NCI-H446 treated with DMSO at 0.1 percent for 48 hours (cell line): Measurements from ENCODE around the gene ECHDC3.
A peak's percentile ranks its signal among the peaks of the same experiment; 100 is the strongest.
"Not testable (repeated sequence)": the region's sequence is repeated elsewhere in the genome, so short reads cannot be mapped to it uniquely, and the experiment has no call there.

Experiments used
- DNase-seq: peaks from one replicate; lab custom pipeline; 2025; lab: John Stamatoyannopoulos, UW

ECHDC3 gene

DNA sequence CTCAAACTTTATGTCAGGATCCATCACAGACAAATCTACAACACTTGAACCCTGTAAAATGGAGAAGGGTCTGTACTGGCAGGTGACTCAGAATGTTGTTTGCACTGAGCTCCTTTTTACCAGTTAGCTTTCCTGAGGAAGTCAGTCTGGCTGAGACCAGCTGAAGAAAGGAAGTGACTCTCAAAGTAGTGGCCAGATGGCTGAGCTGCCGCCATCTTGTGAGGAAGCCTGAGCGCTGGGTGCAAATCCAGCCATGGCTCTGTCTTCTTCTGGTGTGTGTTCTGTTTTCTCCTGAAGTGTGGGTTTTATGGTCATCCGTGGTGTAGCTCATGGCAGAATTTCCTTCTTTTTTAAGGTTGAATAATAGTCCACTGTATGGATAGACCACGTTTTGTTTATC lies 25.5 kb upstream of the ECHDC3 start:
- no peak for DNase-seq

DNA sequence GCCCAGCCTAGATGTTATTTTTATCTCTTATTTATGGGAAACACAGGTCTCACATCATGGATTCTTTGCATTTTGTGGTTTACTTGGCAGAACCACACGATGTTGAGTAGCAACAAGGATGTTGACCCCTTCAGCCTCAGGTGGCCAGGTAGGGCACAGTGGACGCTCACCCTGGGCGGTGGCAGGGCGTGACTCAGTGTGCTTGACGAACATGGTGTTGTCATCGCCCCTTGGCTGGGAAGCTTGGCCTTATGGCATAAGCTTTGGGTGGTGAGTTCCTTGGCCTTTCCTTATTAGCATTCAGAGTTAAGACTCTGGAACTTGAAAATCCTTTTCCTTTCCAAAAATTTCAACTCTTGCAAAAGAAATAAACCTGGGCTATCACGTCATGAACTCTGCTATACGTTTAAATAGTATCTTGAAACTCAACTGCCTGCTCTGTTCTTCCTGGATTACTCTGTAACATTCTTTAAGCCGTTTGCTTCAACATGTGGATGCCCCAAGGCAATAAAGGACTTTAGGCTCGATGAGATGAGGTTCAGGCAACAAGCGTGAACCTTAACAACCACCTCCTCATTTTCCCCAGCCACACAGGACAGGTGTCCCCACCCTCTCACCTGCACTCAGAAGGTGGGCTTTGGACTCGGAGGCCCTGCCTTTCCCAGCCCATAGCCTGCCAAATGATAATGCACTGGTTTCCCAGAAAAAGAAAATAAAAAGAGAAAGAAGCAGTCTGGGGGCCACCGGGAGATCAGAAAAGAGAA lies 22.5 kb upstream of the ECHDC3 start:
- no peak for DNase-seq

DNA sequence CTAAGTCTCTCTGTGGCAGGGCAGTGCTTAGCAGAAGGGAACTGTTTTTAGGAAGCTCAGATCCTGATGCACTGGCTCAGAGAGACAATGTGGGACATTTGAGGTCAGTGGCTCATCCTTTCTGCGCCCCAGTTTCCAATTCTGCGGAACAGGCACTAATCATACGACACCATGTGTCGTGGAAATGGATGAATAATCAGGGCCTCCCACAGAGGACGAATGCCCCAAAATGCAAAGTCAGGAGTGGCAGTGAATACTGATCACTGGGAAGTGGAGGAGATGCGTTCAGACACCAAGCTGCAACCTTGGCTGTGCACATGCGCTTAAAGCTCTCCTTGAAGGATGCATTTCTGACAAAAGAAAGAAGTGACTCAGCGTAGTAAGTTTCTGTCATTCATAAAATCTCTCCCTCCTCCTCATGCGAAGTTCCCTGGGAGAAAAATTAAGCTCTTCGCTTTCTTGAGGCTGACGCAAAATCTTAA lies 21.9 kb upstream of the ECHDC3 start:
- DNase-seq: no peak

DNA sequence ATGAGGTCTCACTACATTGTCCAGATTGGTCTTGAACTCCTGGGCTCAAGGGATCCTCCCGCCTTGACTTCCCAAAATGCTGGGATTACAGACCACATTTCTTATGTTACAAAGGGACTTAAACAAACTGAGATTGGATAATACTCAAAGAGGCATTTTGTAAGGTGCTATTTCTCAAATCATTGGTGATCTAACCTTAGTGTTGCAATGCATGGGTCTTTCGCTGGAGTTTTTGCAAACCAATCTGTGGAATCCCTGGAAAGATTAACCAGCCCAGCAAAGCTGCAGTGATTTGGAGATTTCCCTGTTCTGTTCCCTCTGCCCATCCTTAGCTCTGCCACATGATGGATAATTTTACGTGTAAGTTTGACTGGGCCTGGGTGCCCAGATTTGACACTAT lies 20.4 kb upstream of the ECHDC3 start:
- DNase-seq: no peak

DNA sequence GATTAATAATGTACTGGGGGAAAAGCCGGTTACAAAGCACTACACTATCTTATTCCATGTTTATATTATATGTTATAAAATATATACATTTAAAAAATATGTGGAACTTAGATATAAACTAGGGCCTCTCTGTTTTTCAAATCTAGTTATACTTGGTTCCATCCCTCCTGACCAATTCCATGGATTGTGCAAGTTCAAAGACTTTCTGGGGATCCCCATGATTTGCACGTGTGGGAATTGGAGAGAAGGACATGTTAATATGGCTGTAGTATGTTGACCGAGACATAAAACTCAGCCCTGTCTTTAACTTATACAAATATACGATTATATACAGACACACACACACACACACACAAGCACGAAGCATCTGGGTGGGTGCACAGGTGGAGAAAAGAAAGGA lies 18.8 kb upstream of the ECHDC3 start:
- DNase-seq: no peak

DNA sequence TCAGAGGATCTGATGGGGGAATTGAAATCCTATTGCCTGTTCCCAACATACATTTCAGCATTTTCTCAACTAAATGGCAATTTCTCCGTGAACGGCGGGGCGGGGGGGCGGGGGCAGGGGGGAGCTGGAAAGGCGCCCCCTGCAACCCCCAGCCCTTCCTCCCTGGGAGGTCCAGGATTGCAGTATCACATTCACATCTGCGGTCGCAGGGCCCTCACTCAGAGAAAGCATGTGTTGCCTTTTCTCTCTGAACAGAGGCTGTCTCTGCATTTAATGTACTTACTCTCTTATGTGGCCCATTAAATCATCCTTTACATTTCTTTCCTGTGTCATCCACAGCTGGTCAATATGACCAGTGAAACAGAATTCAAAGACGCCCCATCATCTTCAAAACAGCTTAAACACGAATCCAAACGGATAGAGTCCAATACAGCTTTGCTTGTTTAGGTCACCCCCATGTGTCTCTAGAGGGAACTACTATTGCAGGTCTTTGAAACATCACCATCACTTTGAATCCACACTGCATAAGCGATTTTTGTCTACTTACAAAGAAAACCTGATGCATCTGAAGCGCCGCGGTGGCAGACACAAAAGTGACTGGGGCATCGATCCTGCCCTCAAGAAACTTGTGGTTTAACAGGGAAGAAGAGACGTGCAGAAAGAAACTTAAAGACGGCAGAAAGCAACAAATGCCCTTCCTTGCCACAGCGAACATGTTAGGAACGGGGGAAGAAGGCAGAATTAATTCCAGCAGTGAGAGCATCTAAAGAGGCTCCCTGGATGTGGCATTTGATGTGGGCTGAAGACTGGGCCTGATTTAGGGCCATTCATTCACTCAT lies 17.0 kb upstream of the ECHDC3 start:
- DNase-seq: peak; percentile 29

DNA sequence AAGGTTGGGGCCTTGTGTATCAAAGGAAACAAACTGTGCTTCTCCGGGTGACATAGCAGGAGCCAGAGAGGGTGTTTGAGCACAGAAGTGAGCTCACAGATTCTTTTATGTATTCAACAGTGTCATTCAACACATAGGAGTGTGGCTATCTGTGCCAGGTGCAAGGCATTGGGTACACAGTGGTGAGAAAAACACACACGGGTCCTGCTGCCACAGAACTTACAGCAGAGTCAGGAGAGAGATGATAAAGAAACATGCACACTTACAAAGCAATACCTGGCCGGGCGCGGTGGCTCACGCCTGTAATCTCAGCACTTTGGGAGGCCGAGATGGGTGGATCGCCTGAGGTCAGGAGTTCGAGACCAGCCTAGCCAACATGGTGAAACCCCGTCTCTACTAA lies 16.3 kb upstream of the ECHDC3 start:
- DNase-seq: no peak

DNA sequence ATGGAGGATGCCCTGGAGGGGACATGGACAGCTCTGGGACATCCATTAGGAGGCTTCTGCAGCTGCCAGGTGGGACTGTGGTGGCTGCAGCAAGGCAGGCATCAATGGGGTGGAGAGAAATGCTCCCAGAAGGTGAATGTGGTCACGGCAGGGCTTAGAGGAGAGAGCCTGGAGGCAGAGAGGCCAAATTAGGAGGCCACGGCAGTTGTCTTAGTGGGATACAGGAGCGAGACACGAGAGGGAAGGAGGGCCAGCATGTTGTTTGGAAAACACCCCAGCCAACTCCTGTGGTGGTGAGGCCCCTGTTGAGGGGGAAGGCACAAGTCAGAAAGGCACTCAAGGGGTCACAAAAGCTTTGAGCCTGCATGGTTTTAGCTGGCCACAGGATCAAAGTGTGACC lies 14.6 kb upstream of the ECHDC3 start:
- no peak for DNase-seq

DNA sequence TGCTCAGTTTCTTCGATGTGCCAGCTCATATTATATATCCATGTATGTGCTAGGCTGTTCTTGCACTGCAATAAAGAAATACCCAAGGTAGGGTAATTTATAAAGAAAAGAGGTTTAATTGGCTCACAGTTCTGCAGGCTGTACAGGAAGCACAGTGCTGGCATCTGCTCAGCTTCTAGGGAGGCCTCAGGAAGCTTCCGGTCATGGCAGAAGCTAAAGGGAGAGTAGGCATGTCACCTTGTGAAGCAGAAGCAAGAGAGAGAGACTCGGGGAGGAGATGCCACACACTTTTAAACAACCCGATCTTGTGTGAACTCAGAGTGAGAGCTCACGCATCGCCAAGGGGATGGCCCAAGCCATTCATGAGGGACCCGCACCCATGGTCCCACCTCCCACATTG lies 13.8 kb upstream of the ECHDC3 start:
- no peak for DNase-seq

DNA sequence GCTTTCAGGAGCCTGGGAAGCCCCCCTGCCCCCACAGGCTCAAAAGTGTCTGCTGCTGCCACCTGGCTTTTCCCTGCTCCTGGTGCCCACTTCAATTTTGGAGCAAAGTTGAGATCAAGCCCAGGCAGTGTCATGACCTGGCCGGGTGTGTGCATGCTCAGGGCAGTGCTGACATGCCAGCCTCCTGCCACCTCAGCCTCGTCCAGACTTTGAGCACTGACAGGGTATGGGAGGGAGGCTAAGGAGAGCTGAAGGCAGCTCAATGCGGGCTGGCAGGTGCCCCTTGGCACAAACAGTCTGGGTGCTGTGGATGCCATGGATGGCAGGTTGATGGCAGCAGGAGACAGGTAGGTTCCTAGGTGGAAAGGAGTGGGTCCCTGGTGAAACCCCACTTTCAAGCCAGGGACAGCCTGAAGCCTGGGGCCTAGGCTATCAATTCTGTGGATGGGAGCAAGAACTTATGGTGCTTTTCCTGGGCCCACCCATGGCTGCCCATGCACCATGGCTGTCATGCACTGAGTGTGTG lies 12.3 kb upstream of the ECHDC3 start:
- no peak for DNase-seq

DNA sequence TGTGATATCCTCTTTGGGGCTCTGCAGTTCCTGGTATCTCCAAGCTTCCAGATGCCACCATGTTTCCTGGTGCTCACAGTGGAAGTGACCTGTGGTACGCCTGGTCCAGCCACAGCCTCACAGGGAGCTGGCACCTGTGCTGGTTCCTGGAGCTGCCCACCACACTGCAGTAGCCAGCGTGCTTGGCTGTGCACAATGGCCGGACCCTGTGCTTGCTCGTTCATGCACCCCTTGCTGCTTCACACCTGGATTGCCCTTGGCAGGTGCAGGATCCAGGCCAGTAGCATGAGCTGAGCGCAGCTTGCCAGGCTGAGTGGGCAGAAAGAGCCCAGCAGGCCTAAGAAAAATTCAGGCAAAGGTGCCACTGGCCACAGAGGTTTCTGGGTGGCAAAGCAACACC lies 11.4 kb upstream of the ECHDC3 start:
- no peak for DNase-seq

DNA sequence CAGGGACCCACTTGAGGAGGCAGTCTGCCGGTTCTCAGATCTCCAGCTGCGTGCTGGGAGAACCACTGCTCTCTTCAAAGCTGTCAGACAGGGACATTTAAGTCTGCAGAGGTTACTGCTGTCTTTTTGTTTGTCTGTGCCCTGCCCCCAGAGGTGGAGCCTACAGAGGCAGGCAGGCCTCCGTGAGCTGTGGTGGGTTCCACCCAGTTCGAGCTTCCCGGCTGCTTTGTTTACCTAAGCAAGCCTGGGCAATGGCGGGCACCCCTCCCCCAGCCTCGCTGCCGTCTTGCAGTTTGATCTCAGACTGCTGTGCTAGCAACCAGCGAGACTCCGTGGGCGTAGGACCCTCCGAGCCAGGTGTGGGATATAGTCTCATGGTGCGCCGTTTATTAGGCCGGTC lies 5.4 kb upstream of the ECHDC3 start:
- DNase-seq: not testable (repeated sequence)

DNA sequence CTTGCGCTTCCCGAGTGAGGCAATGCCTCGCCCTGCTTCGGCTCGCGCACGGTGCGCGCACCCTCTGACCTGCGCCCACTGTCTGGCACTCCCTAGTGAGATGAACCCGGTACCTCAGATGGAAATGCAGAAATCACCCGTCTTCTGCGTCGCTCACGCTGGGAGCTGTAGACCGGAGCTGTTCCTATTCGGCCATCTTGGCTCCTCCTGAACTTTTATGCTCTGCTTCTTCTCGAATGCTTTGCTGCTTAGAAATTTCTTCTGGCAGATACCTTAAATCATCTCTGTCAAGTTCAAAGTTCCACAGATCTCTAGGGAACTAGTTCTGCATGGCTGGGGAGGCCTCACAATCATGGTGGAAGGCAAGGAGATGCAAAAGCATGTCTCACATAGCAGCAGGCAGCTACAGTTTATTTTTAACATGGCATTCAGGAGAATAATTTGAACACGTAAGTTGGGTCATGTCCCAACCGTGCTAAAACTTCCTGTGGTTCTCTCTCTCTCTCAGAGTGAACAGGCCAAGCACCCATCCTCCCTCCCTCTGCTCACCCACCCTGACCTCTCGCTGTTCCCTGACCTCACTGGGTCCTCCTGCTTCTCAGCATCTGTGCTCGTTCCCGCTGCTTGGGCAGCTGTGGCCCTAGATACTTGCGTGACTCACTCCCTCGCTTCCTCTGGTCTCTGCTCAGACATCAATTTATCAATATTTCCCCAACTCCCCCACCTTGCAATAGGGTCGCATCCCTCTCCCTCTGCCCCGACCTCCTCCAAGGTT lies 4.7 kb upstream of the ECHDC3 start:
- DNase-seq: not testable (repeated sequence)

DNA sequence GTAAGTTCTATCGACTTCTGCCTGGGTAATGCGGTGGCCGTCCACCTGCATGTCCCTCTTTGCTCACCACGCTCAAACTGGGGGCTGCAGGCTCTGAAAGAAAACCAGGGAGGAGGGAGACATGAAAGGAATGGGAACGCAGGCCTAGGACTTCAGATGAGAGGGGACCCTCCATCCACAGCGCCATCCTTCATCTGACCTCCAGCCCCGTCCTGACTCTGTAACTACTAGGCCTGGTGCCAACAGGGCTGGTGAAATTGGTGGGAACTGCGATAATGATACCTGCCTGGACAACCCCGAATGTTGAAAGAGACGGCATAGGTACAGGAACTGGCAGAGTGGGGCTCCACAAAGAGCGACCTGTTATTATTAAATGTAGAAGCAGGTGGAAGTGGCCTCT lies 1.3 kb upstream of the ECHDC3 start:
- no peak for DNase-seq

DNA sequence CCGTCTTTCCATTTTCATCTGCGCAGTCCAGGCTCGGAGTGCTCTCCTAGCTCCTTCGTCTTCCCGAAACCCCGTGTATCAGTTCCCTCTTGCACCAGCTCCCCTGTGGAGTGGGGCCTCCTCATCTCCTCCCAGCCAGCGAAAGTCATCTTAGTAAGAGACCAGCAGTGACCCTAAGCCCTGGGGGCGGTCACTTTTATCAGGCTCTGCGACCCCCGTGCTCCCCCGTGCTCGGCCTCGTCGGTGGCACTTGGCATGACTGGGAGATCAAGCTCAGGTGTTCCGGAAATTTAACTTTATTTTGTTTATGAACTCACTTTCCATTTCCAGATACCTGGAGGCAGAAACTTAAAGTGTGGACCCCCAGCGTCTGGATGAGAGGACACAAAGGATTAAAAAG lies 574 bp upstream of the ECHDC3 start:
- DNase-seq: no peak

DNA sequence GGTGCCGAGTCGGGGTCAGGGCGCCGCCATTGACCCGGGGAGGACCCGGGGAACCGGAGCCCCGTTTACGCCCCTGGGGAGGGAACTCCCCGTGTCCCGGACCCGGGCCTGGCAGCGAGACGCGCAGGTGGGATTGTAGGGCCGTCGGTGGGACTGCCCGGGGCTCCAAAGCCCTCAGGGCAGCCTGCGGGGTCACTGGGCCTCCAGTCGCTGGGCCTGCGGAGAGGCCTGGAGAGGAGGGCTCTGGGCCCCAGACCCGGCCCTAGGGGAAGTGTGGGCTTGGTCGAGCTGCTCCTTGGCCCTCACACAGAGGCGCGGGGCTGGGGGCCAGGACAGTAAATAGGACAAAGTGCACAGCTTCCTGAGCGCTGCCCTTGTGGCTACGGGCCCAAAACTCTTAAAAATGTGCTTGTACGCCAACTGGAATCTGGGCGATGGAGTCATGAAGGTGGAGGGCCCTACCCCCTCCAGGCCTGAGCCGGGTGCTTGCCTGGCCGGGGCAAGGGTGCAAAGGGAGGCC lies 657 bp downstream of the ECHDC3 start:
- peak; percentile 4 for DNase-seq

DNA sequence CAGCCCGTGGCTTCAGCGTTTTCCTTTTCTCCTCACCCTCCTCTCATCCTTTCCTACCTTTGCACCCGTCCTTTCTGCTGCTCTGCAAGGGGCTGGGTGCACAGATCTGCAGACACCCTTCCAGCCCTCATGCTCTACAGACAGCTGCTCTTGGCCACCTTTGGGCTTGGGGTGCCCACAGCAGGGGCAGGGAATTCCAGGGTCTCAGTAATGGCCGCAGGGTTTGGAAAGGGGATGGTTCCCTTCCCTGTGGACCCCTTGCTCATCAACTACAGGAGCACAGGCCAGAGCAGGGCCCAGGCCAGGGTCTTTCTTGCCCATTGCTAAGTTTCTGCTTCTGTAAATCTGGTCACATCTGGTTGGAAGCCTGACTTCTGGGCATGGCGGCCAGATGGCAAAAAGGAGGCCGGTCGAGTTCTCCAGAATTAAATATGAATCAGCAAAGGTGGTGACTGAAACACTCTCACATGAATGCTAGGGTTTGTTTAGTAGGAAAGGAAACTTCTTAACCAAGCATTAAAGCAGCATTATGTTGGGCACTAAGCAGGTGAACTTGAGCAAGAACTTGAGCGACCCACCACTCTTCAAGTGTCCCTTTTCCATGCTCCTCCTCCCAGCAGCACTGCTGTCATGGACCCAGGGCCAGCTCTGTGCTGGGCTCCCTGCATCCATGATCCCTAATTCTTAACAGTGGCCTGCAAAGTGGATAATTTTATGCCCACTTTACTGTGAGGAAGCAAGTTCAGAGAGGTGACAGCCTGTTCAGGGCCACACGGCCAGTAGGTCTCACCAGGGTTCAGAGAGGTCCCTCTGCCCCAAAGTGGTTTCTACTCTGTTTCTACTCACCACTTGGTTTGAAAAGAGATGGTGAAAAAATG lies 1.5 kb downstream of the ECHDC3 start:
- DNase-seq: no peak

DNA sequence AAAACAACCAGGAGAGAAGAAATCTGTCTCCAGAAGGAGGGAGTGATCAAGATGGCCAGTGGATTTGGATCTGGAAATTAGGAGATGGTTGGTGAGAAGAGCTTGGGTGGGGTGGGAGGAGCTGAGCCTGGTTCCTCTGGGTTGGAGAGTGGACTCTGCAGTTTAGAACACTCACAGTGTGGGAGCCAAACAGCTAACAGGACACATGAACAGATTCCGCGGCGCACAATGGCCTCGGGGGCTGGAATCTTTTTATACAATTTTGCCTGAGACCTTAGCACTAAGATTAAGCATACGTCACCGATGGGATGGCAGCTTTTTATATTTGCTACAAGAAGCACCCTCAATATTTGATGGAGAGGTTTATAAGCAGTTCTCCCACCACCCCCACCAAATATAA lies 2.9 kb downstream of the ECHDC3 start:
- no peak for DNase-seq

DNA sequence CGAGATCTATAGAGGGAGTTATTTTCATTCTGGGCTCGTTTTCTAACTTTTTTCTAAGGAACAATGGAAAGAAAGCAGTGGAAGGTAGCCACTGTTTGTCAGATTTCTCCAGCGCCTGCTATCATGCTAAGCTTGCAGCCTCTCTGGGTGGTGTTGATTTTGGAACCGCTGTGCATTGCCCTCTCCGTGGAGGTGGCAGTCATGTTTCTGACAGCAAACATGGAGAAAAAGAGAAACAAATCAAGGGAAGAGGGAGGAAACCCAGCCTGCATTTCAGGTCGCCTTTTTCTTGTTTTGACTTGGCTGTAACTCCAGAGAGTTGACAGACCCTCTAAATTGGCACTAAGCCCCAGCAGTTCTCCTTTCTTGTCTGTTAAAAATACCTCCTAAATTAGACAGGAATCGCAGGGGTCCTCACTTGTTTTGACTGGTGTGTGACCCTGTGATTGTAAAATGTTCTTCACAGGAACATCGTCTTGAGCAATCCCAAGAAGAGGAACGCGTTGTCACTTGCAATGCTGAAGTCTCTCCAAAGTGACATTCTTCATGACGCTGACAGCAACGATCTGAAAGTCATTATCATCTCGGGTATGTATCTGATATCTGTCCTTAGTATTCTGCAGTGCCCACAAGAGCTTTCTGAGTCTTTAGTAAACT lies 4.8 kb downstream of the ECHDC3 start:
- no peak for DNase-seq

DNA sequence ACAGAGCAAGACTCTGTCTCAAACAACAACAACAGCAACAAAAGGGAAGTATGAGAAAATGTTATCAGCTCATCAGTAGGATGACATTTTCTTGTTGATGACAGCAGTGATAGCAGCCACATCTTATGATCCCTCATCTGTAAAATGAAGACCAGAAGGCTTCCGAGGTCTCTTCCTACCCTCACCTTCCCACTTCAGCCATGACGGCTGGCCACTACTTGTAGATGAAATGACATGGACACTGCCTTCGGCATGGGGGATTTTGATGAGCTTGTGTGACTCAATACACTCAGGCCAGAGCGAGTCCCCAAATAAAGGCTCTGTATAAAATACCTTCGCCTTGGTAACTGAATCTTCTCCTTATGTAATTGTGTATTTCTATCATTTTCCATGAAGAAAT lies 6.7 kb downstream of the ECHDC3 start:
- no peak for DNase-seq

DNA sequence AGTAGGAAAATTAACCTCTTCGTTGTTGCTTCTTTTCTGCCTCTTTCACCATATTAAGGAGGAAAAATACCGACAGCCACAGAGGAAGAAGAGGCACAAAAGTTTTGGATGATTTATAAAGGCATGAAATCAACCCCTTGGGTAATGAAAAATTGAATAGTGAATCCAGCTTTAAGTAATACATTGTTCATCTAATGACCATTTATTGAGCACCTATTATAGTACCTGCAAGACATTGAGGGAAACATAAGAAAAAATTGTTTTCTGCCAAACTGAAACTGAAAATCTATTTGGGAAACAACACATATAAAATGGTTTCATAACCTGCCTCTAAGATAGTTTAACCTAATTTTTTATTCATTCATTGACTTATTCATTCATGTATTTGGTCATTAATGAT lies 8.2 kb downstream of the ECHDC3 start:
- no peak for DNase-seq
